Superior temporal gyrus (tissue), 1 donor: ENCODE measurements around the gene NFKBIZ.

Source experiments
- DNase-seq: peaks from one replicate; pipeline ENCODE4 v3.0.0-alpha.2; 2016; ENCODE audit errors: extremely low spot score

Gene NFKBIZ

DNA sequence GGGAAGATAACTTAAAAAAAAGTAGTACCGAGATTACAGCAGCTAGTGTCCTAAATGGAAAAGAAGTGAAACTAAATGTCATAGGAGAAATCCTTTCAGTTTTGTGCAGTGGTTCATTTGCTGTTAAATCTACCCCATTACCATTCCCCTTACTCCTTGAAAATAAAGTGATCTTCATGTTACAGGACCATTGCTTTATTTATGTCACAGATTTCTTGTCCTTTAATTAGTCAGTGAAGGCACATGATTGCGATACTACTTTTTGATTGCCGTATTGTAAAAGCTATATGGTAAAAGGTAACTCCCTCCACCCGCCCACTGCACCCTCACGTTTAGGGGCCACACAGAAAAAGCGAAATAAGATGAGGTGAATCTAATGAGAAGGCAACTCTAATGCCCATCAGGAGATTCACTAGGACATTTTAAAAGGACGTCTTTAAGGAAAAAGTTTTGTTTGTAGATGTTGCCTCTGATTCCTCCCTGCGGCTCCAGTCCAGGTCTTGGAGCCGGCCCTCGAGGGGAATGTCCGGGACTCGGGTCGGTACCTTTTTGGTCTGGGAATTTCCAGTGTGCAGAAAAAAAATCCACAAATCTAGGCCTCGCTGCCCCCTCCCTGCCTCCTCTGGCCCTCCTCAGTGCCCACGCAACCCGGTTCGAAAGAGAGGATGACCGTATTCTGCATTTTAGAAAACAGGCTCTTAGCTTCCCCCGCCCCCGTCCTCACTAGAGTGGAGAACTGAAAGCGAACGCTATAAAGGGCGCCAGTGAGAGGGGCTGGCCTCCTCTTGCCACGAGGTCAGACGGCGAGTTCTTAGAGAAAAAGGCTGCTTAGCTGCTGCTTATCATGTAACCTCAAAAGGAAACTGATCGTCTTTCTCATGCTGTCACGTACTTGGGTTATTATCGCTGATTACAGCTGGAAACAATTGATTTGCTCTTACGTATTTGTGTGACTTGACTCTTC is 21.8 kb upstream of the NFKBIZ start:
- DNase-seq = peak; percentile 55

DNA sequence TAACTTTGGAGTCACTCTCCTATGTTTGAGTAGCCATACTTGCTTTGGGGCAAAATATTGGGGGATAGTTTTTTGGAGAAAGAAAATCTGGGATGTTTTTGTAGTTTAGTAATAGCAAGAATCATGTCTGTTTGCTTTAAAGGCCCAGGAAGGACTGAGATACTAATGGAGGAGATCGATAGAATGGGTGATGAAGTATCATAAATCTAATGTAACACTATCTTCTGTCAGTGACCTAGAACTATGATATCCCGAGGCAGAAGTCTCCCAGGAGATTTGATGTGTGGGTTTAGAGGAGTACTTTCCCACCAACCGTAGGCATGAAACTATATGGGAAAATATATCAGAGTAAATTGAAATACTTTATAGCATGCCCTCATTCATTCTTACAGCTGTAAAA is 21.0 kb upstream of the NFKBIZ start:
- no peak for DNase-seq

DNA sequence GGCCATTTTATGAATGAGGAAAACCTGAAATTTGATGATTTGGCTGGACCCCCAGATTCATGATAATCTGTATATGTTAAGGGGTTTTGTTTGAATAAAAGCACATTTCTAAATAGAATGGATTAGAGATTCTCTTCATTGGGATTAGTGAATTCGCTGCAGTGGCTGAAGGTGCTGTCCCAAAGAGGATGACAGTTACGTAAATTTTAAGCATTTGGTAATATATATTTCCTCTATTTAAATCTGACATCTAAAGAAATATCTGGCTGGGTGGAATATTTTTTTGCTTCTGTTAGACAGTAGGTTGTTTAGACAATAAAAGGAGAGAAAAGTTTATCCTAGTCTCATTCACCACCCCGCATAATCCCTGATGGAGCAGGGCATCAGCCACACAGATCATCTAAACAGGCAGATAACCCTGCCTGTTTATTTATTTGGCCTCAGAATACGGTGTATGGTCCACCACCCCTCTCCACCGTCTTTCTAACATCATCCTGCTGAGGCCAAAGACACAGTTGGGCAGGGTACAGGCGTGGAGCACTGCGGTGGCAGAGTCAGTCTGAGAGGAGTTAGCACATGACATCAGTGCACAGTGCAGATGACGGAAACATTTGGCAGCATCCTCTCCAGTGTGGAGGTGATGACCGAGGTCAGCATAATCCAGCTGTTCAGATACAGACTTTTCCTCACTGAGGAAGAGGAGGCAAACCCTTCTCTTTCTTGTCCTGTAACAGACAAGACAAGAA is 20.4 kb upstream of the NFKBIZ start:
- DNase-seq = peak; percentile 44

DNA sequence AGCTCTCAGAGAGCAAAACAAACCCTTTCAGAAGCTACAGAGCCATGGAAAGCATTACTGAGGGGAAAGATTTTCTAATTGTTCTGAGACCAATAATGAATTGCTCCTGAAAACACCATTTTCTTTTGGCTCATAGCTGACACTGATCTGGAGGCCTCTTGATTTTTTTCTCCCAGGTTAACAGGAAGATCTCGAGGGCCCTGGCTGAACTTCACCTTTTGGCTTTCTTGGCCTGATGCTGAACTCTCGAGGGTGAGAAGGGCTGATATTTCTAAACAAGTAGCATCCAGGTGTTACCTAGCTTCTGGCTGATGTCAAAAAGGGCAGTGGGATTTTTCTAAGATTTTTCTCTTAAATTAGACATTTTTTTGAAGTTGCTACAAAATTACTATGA is 19.9 kb upstream of the NFKBIZ start:
- DNase-seq = no peak

DNA sequence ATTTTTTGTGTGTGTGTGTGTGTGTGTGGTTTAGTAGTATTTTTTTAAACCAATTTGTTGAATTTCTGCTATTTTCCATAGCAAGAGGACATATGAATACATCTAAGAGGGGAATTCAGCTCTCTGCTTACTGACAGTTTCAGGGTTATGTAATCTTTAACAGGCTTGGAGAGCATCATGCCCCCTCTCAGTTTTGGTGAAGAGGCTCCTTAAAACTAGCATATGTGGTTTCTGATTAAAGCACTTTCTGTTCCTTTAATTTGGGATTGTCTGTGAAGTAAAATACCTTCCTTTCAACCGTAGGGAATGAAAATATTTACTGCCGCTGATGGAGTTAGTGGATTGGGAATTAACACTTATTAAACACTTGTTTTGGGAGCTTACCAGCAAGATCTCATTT is 19.4 kb upstream of the NFKBIZ start:
- no peak for DNase-seq

DNA sequence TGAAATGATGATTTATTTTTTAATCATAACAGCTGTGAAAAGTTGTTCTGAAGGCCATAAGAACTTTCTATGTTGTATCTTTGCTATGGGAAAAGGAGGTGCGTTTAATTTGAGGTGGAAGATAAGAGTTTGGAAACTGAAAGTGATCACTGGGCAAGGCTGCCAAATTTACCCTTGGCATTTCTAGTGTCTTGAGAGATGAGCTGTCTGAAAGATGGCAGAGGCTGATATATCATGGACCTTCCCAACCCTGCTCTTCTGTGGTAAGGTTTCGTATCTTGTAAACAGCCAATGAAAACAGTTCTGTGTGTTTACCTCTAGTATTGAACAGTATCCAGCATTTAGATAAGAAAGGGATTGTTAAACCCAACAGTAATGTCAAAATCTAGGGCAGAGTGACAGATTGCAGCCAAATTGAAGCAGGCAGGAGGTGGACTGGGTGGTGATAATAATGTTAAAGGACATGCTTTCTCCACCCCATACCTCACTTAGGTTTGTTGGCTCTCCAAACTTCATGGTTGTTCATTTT is 15.8 kb upstream of the NFKBIZ start:
- DNase-seq = no peak

DNA sequence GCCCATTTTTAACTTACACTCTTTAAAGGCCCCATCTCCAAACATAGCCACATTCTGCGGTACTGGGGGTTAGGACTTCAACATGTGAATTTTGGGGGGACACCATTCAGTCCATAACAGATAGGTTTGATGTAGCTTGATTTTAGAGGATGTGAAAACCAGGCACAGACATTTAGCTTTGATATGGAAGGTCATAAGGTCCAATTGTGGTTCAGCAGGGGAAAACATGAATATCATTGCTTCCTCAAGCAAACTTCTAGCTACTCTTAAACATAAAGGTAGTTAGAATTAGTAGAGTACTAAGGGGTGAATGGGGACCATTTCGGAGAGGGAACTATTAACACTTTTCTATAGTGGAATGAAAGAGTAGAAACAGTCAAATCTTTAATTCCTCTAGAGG is 13.6 kb upstream of the NFKBIZ start:
- DNase-seq = no peak

DNA sequence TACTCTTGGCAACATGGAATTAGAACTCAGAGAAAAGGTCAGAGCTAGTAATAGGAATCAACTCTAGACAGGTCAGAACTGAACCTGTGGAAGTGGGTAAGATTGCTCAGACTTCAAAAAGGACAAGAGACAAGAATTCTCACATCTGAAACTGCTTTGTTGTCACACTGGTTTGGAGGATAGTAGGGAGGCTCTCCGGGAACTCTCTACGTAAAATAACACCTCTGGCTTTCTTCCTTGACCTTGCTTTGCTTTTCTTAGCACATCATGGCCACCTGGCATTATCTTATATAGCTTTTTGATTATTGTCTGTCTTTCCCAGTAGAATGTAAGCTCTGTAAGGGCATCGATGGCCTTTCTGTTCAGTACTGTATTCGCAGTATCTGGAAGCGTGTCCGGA is 13.2 kb upstream of the NFKBIZ start:
- DNase-seq = no peak

DNA sequence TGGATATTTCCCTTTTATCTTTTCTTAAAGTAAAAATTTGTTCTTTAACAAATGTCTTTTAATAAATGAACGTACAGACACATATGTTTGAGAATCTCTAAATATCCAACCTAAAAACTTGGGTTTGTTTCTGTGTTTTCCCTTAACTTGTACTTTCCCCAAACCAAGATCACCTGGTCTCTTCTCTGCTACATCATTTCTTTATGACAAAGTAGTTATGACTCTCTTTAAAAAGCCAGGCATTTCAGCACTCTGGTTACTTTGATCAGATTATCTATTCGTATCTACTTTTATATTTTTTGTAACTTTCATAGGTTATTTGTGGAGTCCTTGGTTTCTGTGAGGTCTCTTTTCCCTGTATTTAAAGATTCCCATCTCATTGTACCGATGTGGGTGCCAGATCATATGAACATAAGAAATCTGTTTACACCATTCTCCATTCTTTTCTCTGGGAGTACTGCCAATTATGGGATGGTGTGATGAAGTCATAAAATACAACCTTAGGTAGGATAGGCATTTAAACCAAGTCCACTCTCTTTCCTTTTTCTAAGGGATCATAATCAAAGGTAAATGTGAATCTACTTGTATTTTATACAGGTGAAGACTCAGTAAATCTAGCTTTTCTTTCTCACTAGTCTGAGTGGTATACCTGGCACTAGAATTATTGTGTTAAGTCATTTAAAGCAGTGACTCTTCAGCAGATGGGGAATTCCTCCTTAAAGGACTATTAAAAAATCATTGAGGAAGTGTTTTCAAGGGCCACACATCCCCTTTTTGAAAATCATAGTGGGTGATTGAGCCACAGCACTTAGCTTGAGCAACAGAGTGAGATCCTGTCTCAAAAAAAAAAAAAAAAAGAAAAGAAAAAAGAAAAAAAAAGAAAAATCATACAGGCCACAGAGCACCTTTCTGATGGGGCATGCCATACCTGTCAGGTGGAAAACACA is 12.4 kb upstream of the NFKBIZ start:
- peak; percentile 68 for DNase-seq

DNA sequence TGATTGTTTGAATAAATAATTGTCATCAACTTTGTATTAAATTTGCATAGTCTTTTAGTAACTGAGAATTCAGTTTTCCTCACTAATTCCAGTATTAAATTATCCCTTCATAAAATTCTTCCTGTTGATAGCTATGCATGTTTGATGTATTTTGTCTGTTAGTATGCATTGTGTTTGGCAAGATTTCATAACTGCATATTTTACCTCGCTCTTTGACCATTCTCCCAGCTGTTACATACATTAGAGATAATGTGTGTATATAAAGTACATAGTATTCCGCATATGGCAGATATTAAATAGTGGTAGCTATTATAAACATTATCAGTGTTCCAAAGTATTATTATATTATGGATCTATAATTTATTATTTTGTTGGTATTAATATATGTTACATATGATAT is 10.6 kb upstream of the NFKBIZ start:
- no peak for DNase-seq

DNA sequence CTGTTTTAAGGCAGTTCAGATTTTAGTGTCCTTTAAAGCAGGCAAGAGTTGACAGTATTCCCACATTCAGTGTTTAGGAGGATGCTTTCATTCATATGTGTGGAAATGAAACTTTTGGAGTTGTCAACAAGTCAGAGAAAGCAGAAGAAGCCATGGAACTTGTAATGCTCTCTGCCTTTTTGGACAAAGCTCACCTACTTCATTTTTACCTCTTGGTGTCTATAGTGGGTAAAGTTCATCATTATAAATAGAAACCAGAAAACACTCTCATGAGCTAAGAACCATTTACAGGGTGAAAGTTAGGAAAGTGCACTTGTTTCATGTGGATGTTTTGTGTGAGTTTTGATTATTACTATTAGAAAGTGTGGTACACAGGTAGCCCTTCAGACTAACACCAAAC is 9.2 kb upstream of the NFKBIZ start:
- no peak for DNase-seq

DNA sequence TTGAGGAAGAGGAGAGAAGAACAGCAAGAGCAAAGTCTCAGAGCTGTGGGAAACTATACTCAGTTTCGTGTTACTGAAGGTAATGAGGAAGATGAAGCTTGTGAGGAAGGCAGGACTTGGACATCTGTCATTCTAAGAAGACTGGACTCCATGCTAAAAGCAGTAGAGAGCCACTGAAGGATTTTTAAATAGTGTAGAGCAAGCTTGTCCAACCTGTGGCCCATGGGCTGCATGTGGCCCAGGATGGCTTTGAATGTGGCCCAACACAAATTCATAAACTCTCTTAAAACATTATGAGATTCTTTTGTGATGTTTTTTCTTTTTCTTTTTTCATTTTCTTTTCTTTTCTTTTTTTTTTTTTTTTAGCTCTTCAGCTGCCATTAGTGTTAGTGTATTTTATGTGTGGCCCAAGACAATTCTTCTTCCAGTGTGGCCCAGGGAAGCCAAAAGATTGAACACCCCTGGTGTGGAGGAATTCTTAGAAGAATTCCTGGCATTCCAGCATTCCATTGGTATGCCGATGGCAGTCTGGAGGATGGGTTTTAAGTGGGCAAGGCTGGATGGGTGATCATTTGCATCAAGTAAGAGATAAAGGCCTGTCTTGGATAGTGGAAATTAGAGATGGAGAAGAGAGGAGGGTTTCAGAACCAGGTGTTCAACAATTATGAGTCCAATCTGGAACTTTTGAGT is 6.9 kb upstream of the NFKBIZ start:
- no peak for DNase-seq

DNA sequence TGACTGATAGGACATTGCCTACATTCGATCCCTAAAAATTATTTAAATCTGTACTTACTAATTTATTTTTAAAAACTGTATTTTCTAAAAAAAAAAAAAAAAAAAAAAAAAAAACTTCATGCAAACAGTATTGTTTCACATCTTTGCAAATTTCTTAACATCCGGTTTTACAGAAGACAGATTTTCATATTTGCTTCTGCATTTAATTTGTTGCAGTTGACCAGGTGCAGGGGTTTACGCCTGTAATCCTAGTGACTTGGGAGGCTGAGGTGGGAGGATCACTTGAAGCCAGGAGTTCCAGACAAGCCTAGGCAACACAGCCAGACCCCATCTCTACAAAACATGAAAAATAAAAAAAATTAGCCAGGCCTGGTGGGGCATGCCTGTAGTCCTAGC is 6.4 kb upstream of the NFKBIZ start:
- DNase-seq = no peak

DNA sequence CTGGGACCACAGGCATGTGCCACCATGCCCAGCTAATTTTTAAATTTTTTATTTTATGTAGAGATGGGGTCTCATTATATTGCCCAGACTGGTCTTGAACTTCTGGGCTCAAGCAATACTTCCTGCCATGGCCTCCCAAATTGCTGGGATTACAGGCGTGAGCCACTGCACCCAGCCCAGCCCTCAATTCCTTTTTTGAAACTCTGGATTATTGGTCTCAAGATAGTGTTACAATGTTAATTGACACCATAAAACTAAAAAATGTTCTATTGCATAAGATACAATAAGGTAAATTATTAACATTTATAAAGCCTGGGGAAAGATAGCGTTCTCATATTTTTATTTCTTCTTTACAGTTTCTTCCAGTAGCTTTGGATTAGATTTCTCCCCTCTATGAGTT is 3.9 kb upstream of the NFKBIZ start:
- DNase-seq = no peak

DNA sequence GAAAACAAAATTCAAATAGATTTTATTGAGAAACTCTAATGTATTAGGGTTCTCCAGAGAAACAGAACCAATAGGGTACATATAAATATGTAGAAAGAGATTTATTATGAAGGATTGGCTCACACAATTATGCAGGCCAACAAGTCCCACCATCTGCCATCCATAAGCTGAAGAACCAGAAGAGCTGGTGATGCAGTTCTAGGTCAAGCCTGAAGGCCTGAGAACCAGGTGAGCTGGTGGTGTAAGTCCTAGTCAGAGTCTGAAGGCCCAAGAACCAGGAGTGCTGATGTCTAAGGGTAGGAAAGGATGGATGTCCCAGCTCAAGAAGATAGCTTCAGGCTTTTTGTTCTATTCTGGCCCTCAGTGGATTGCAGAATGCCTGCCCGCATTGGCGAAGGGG is 2.6 kb upstream of the NFKBIZ start:
- no peak for DNase-seq

DNA sequence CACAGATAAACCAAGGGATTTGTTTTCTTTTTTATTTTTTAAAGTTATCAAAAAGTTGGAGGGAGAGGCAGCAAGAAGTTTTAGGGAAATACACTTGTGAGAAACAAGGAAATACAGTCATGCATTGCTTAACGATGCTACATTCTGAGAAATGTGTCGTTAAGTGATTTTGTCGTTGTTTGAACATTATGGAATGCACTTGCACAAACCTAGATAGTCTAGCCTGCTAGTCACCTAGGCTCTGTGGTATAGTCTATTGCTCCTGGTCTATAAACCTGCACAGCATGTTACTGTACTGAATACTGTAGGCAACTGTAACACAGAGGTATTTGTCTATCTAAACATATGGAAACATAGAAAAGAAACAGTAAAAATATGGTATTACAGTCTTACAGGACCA is 2.0 kb upstream of the NFKBIZ start:
- no peak for DNase-seq

DNA sequence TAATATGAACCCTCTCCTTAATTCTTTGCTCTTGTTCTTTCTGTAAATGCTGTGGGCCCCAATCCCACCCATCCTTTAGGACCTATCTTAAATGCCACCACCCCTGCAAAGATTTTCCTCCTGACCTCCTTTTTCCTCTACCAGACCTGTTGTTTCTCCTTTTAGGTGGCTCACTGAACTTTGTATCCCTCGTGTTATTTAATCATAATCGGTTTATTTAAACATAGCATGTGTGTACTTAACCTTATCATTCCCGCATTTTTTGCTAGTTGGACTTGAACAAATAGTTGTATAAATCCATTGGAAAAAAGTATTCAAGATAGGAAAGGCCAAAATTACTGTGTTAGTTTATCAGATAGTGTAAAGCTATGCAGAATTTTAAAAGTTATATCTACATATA is 988 bp upstream of the NFKBIZ start:
- no peak for DNase-seq

DNA sequence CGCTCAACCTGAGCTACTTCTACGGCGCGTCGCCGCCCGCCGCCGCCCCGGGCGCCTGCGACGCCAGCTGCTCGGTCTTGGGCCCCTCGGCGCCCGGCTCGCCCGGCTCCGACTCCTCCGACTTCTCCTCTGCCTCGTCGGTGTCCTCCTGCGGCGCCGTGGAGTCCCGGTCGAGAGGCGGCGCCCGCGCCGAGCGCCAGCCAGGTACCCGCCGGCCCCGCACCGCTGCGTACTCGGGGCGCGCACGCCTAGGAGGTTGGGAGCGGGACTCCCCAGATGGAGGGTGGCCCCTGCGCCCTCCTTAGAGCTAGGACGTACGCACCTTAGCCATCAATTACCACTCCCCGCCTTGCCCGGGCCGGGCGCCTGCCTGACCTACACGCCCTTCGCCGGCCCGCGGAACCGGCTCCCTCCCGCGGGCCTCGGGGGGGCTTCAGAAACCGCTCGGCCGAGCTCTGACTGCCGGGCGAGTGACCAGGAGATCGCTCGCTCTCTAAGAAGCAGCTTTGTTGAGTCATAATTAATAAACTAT is 466 bp downstream of the NFKBIZ start:
- DNase-seq = no peak

DNA sequence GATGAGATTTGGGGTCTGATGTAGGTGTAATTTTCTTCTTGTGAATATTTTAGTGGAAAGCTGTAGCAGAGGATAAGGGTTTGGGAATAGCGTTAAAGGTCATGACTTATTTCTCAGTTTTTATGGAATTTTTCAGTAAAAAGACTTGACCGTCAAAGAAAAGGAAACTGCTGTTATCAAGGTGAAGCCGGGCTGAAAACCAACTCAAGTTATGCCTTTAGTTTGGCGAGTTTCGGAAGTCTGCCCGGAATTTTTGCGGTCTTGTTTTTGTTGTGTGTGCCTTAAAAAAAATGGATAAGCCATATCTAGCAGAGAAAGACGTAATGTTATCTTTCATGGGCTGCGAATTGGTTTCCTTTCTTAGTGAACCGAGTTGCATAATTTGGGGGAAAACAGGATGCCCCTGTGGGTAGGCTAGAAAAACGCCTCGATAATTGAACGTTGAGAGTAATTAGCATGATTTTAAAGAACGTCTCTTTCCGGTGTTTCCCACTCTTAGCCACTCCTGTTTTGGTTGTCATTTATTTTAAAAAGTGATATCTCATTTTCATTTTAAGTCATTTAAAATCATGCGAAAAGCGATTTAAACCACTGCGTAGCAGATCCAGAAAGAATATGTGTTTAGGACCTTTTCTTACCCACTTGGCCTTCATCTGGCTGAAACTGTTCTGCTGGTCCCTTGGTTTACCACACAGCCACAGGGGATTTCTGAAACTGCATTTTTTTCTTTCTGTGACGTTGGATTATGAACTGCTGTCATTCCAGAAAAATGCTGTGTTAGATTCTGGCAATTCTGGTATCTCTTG is 1.1 kb downstream of the NFKBIZ start:
- no peak for DNase-seq
